ENCODE measurements around the gene NR1H2.
"Not testable (repeated sequence)": the region's sequence is repeated elsewhere in the genome, so short reads cannot be mapped to it uniquely, and the experiment has no call there.

Gene NR1H2

DNA sequence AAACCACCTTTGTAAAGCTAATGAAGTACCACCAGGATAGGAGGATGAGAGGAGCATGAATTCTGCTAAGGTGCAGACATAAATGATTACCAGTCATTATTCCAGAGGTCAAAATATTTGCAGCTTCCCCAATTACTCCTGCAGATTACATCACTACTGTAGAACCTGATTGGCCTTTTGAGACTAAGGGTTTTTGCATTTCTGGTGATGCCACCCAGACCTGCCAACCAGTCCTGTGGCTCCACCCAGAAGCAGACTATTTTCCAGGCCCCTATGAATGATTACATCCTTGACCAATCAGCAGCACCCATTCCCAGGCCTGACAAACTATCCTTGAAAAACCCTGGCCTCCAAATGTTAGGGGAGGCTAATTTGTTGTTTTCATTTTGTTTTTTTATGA is 35.9 kb upstream of the NR1H2 start:
- no peak for DNase-seq
- no peak overlapping the region for H3K4me3 ChIP-seq (ENCODE audit: low read depth, low read length)
- no peak overlapping the region for H3K27ac ChIP-seq
- H3K27me3 ChIP-seq (ENCODE audit: insufficient read depth, low read depth, severe bottlenecking), result no peaks in the 10 kb centered on the region
- no peaks in the 10 kb centered on the region for H3K9me3 ChIP-seq (ENCODE audit: severe bottlenecking)
- no peak for TF ChIP-seq CTCF (IDR thresholded peaks at IDR 0.05; ENCODE audit: low read depth, low read length)
- peaks cover 6% of the 10 kb centered on the region for H3K36me3 ChIP-seq

DNA sequence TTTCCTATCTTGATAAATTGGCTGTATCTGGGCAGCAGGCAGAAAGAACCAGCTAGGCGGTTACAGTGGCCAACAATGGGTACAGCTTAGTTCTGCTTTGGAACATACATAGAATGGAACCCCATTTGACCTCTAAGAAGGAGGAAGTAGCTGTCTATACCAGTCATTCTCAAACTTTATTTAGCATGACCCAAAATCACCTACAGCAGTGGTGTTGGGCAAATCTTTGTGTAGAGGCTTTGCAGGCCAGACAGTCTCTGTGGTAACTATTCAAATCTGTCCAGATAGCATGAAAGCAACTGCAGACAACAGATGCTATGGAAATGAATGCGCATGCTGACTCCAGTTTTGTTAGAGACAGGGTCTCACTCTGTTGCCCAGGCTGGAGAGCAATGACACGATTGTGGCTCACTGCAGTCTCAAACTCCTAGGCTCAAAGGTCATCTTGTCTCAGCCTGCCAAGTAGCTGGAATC is 35.1 kb upstream of the NR1H2 start:
- H3K36me3 ChIP-seq, result peaks cover 6% of the 10 kb centered on the region
- TF ChIP-seq CTCF (IDR thresholded peaks at IDR 0.05; ENCODE audit: low read depth, low read length), result no peak
- no peak overlapping the region for H3K4me3 ChIP-seq (ENCODE audit: low read depth, low read length)
- no peak overlapping the region for H3K27ac ChIP-seq
- no peaks in the 10 kb centered on the region for H3K9me3 ChIP-seq (ENCODE audit: severe bottlenecking)
- DNase-seq, result no peak
- H3K27me3 ChIP-seq (ENCODE audit: insufficient read depth, low read depth, severe bottlenecking), result no peaks in the 10 kb centered on the region

- H3K27ac ChIP-seq, result no peak overlapping the region
- H3K36me3 ChIP-seq, result peaks cover 2% of the 10 kb centered on the region; the same call in 1 of the 2 replicates
- H3K9me3 ChIP-seq (ENCODE audit: severe bottlenecking), result no peaks in the 10 kb centered on the region
- no peaks in the 10 kb centered on the region for H3K27me3 ChIP-seq (ENCODE audit: insufficient read depth, low read depth, severe bottlenecking)
- no peak for DNase-seq
- no peak for TF ChIP-seq CTCF (IDR thresholded peaks at IDR 0.05; ENCODE audit: low read depth, low read length)
- H3K4me3 ChIP-seq (ENCODE audit: low read depth, low read length), result no peak overlapping the region
Observed at GRCh38 chr19:50344661-50345318, 31.5 kb upstream of the NR1H2 start.

DNA sequence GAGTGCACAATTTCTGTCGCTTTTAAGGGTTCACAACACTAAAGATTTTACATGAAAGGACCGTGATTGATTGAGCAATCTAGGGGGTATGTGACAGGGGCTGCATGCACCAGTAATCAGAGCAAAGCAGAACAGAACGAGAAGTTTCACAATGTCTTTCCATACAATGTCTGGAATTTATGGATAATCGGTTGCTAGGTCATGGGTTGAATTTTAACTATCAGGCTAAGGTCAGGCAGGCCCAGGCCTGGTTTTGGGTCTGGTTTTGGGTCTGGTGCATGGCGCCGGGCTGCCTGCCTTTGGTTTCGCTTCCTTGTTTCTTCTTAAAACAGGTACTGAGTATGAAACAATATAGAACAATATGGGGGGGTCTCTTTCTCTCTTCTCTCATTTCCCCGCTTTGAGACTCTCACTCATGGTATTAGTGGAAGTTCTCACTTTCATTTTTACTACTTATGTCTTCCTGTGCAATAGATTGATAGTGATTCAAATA is 29.1 kb upstream of the NR1H2 start:
- not testable (repeated sequence) for H3K27me3 ChIP-seq (ENCODE audit: insufficient read depth, low read depth, severe bottlenecking); H3K9me3 ChIP-seq (ENCODE audit: severe bottlenecking); H3K36me3 ChIP-seq; H3K4me3 ChIP-seq (ENCODE audit: low read depth, low read length); DNase-seq; H3K27ac ChIP-seq

- no peak overlapping the region for H3K4me3 ChIP-seq (ENCODE audit: low read depth, low read length)
- no peaks in the 10 kb centered on the region; the same call in 1 of the 2 replicates for H3K36me3 ChIP-seq
- H3K9me3 ChIP-seq (ENCODE audit: severe bottlenecking), result no peaks in the 10 kb centered on the region
- DNase-seq, result no peak
- H3K27me3 ChIP-seq (ENCODE audit: insufficient read depth, low read depth, severe bottlenecking), result no peaks in the 10 kb centered on the region
- TF ChIP-seq CTCF (IDR thresholded peaks at IDR 0.05; ENCODE audit: low read depth, low read length), result no peak
- H3K27ac ChIP-seq, result no peak overlapping the region
Observed at GRCh38 chr19:50349277-50350057, 26.8 kb upstream of the NR1H2 start.

DNA sequence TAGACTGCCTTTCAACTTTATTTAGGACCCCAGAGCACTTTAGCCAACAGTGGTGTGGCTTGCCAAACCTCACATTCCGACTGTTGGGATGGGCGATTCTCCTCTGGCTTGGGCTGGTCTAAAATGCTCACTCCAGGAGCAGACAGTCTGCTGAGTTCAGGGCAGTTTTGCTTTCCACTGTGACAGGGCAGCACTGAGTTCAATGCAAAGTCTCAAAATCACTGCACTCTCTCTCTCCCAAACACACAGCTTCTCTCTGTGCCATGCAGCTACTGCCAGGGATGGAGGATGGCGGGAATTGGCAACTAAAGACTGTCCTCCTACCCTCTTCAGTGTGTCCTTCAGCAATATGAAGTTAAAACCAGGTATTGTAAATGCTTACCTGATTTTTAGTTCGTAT is 24.0 kb upstream of the NR1H2 start:
- TF ChIP-seq CTCF (IDR thresholded peaks at IDR 0.05; ENCODE audit: low read depth, low read length), result no peak

GRCh38 chr19:50353487-50353880 is 22.8 kb upstream of the NR1H2 start:
- H3K27me3 ChIP-seq (ENCODE audit: insufficient read depth, low read depth, severe bottlenecking); H3K36me3 ChIP-seq; DNase-seq; H3K27ac ChIP-seq; H3K9me3 ChIP-seq (ENCODE audit: severe bottlenecking); H3K4me3 ChIP-seq (ENCODE audit: low read depth, low read length): not testable (repeated sequence)

More for the DNA sequence above, 24.0 kb upstream of the NR1H2 start:
- H3K27me3 ChIP-seq (ENCODE audit: insufficient read depth, low read depth, severe bottlenecking), result no peaks in the 10 kb centered on the region
- H3K36me3 ChIP-seq, result no peaks in the 10 kb centered on the region
- H3K9me3 ChIP-seq (ENCODE audit: severe bottlenecking), result no peaks in the 10 kb centered on the region
- no peak for DNase-seq
- H3K27ac ChIP-seq, result no peak overlapping the region
- H3K4me3 ChIP-seq (ENCODE audit: low read depth, low read length), result no peak overlapping the region
